Stomach (tissue), 9 donors: Measurements from ENCODE around the gene FEZ2. TPM values are rescaled to one million over a fixed set of nuclear protein-coding genes. Genes with fewer than 3 reads are reported as not detected.

Experiments used
- DNase-seq, 2 donors: peaks; one replicate each; pipeline versions ENCODE4 v3.0.0 to v3.0.0-alpha.2; 2013 to 2019
- H3K27ac ChIP-seq, 5 donors: fragments of 200-600 bp in 4 of 5; sonication (generic) in 4 of 5; one replicate each; pipeline ENCODE4 v1.5.1; 2013 to 2019; ENCODE audit warnings: mild to moderate bottlenecking in 1 of 5, moderate library complexity in 1 of 5
- H3K27me3 ChIP-seq, 3 donors: fragments of 200-600 bp; sonication (generic); one replicate each; pipeline ENCODE4 v1.5.1; 2017 to 2019; ENCODE audit warnings: mixed run types in 1 of 3
- H3K36me3 ChIP-seq, 4 donors: fragments of 200-600 bp; sonication (generic); 1 replicate in 3 of 4; 2 replicates in 1 of 4; pipeline ENCODE4 v1.5.1; 2016 to 2019
- H3K4me1 ChIP-seq, 4 donors: fragments of 200-600 bp; sonication (generic); one replicate each; pipeline ENCODE4 v1.5.1; 2016 to 2019
- H3K4me3 ChIP-seq, 4 donors: fragments of 200-600 bp; sonication (generic) in 3 of 4; one replicate each; pipeline ENCODE4 v1.5.1; 2016 to 2019; ENCODE audit warnings: mild to moderate bottlenecking in 1 of 4
- H3K9me3 ChIP-seq, 4 donors: fragments of 200-600 bp; sonication (generic); one replicate each; pipeline ENCODE4 v1.5.1; 2016 to 2019
- CTCF ChIP-seq, 7 experiments: fragments of 450-650 bp in 4 of 7; fragments of 200-600 bp in 3 of 7; sonication (generic) in 3 of 7; IDR thresholded peaks; one replicate each; pipeline ENCODE4 v1.5.1; 2016 to 2019; ENCODE audit warnings: antibody characterized with exemption in 7 of 7, control low read depth in 2 of 7, mild to moderate bottlenecking in 1 of 7
- EP300 ChIP-seq: sonication (generic); formaldehyde crosslinking; IDR thresholded peaks from one replicate; pipeline ENCODE4 v1.6.1; 2017; ENCODE audit warnings: antibody characterized with exemption
- POLR2A ChIP-seq, 4 donors: fragments of 450-650 bp; IDR thresholded peaks; one replicate each; pipeline ENCODE4 v1.6.1; 2016; ENCODE audit warnings: antibody characterized with exemption in 4 of 4, control low read depth in 2 of 4, mild to moderate bottlenecking in 1 of 4, moderate library complexity in 1 of 4
- POLR2AphosphoS5 ChIP-seq, 3 donors: sonication (generic); formaldehyde crosslinking; IDR thresholded peaks; one replicate each; pipeline ENCODE4 v1.6.1; 2016; ENCODE audit warnings: antibody characterized with exemption in 3 of 3
- WGBS, 5 donors: extraction: QIAGEN DNeasy Blood & Tissue Kit in 3 of 5; methylation state at CpG; one replicate each; pipeline versions ENCODE4 v1.1.5 to v1.1.7; 2013 to 2018; 5-methylcytosine and 5-hydroxymethylcytosine counted together
- intact Hi-C: fragments of 100-400 bp; cut with DNase I; formaldehyde crosslinking; loops from one replicate; pipeline ENCODE4 v1.15.1; 2023; ENCODE audit warnings: low total_unique reads
- polyA plus RNA-seq, 3 donors: library from polyadenylated mRNA; stranded (reverse); fragments of 200-250 nt; gene quantifications; one replicate each; pipeline ENCODE4 v1.2.3, GENCODE V29; 2013
- total RNA-seq, 5 donors: library from RNA; depleted of rRNA; stranded (reverse); fragments of >200 nt; gene quantifications; one replicate each; pipeline versions ENCODE4 v1.1.0 to v1.2.3, GENCODE V29; 2014 to 2016
- donor health status: healthy with polysubstance abuse.
- donor health status: Bipolar disorder and iron deficiency.
- donor health status: healthy.

The FEZ2 gene
- total and polyA plus RNA-seq, 8 donors = 17.7 to 100.0 (median 25.8) TPM

GRCh38 chr2:36550006-36550405 lies 48.0 kb downstream of the FEZ2 start:
- 93 to 98% (median 96%) methylated on average over 5 of the region's 5 CpGs for WGBS, 5 donors
- H3K36me3 ChIP-seq = peaks cover 22 to 93% (median 79%) of the 10 kb centered on the region in 4 donors
- no peak for DNase-seq
- H3K9me3 ChIP-seq = no peaks in the 10 kb centered on the region
- peaks cover 0 to 19% (median 8%) of the 10 kb centered on the region in 4 donors for H3K4me1 ChIP-seq
- TF ChIP-seq POLR2AphosphoS5 (IDR thresholded peaks at IDR 0.05) = no peak
- no peak for TF ChIP-seq POLR2A (IDR thresholded peaks at IDR 0.05)
- TF ChIP-seq CTCF (IDR thresholded peaks at IDR 0.05) = no peak
- TF ChIP-seq EP300 = no peak
- H3K4me3 ChIP-seq = no peak overlapping the region
- intact Hi-C loops = no loop called here
- no peak overlapping the region for H3K27ac ChIP-seq
- H3K27me3 ChIP-seq = no peaks in the 10 kb centered on the region

GRCh38 chr2:36549165-36549574 lies 48.8 kb downstream of the FEZ2 start:
- Histone ChIP-seq H3K36me3 (peaks cover 22 to 93% (median 79%) of the 10 kb centered on the region in 4 donors), H3K27ac (peak overlapping the region in 2 of 5 donors; percentile 21 to 36), H3K4me3 (no peak overlapping the region), H3K4me1 (peaks cover 0 to 19% (median 8%) of the 10 kb centered on the region in 4 donors), H3K27me3 (no peaks in the 10 kb centered on the region), H3K9me3 (no peaks in the 10 kb centered on the region)
- TF ChIP-seq EP300 (no peak), POLR2AphosphoS5 (IDR thresholded peaks at IDR 0.05) (no peak), POLR2A (IDR thresholded peaks at IDR 0.05) (no peak), CTCF (IDR thresholded peaks at IDR 0.05) (no peak)
- peak in 1 of 2 donors; percentile 39 for DNase-seq
- intact Hi-C loops = no loop called here
- 72 to 83% (median 78%) methylated on average over 7 of the region's 7 CpGs for WGBS, 5 donors

GRCh38 chr2:36547906-36548305 lies 50.1 kb downstream of the FEZ2 start:
- 93 to 99% (median 95%) methylated on average over 3 of the region's 3 CpGs for WGBS, 5 donors
- H3K4me1 ChIP-seq = peaks cover 0 to 19% (median 8%) of the 10 kb centered on the region in 4 donors
- DNase-seq = no peak
- H3K36me3 ChIP-seq = peaks cover 22 to 92% (median 74%) of the 10 kb centered on the region in 4 donors
- TF ChIP-seq POLR2AphosphoS5 (IDR thresholded peaks at IDR 0.05) = no peak
- no peak for TF ChIP-seq CTCF (IDR thresholded peaks at IDR 0.05)
- no peak for TF ChIP-seq POLR2A (IDR thresholded peaks at IDR 0.05)
- TF ChIP-seq EP300 = no peak
- H3K9me3 ChIP-seq = no peaks in the 10 kb centered on the region
- H3K27me3 ChIP-seq = no peaks in the 10 kb centered on the region
- no peak overlapping the region for H3K4me3 ChIP-seq
- no peak overlapping the region for H3K27ac ChIP-seq
- intact Hi-C loops = no loop called here

DNA sequence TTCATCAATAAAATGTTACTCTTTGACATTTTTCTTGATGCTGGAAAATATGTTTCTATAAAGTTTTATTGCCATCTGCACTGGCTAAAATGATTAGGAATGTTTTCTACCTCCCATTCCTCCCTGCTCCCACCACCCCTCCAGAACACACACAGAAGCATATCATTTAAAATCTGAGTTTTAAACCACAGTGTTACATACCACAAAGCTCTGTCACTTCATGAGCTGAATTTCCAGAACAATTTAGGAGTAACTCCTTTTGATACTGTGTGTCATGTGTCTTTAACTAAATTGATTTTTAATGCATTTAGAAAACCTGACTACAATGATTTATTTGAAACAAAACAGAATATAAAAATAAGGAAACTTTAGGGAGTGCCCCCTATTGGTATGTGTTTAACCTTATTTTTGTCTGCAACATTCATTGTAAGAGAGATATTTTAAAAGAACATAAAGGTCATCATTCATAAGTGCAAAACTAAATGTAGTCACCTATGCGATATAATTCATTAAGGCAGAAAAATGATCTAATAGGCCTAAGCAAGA lies 52.0 kb downstream of the FEZ2 start:
- Histone ChIP-seq H3K36me3 (peaks cover 12 to 92% (median 73%) of the 10 kb centered on the region in 4 donors), H3K4me1 (peaks cover 0 to 28% (median 8%) of the 10 kb centered on the region in 4 donors), H3K27ac (no peak overlapping the region), H3K9me3 (no peaks in the 10 kb centered on the region), H3K27me3 (no peaks in the 10 kb centered on the region), H3K4me3 (no peak overlapping the region)
- DNase-seq = no peak
- intact Hi-C loops = no loop called here
- TF ChIP-seq CTCF (IDR thresholded peaks at IDR 0.05) (peak in 1 of 7 experiments; percentile 8), POLR2A (IDR thresholded peaks at IDR 0.05) (no peak)
- WGBS, 5 donors = 0 to 55% (median 4%) methylated on average over 1 of the region's 1 CpG
